ENCODE results near the gene IFRD2.
"Not testable (repeated sequence)": the region's sequence is repeated elsewhere in the genome, so short reads cannot be mapped to it uniquely, and the experiment has no call there.

The IFRD2 gene

GRCh38 chr3:50323614-50324199 is 31.5 kb upstream of the IFRD2 start:
- DNase-seq, result no peak

DNA sequence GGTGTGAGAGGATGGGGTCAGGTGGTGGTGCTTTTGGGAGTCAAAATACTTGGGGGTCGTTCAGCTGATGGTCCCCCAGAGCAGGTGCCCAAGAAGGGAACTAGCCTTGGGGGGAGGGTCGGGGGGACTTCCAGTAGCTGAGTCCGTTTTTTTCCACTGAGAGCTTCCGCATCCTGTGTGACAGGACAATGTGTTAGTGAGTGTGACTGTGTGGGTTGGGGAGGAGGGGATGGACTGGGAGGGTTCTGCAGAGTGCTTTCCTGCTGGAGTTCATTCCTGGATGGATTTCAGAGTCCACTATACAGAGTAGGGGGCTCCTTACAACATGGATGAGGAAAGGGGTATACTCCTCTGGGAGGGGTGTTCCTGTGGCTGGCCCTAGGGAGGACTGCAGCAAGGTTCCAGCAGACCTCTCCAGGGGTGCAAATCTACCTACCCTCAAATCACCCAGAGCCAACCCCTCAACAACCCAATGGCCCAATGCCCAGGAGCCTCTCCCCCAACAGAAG is 30.9 kb upstream of the IFRD2 start:
- no peak for DNase-seq

GRCh38 chr3:50322386-50323091 is 30.3 kb upstream of the IFRD2 start, which contains the start of gene HYAL2:
TSS of gene HYAL2 (minus strand) at chr3:50322745. CDS start at chr3:50320489, 2,256 bp downstream.
- no peak for DNase-seq

GRCh38 chr3:50322115-50322385 is 29.8 kb upstream of the IFRD2 start:
- DNase-seq, result no peak

DNA sequence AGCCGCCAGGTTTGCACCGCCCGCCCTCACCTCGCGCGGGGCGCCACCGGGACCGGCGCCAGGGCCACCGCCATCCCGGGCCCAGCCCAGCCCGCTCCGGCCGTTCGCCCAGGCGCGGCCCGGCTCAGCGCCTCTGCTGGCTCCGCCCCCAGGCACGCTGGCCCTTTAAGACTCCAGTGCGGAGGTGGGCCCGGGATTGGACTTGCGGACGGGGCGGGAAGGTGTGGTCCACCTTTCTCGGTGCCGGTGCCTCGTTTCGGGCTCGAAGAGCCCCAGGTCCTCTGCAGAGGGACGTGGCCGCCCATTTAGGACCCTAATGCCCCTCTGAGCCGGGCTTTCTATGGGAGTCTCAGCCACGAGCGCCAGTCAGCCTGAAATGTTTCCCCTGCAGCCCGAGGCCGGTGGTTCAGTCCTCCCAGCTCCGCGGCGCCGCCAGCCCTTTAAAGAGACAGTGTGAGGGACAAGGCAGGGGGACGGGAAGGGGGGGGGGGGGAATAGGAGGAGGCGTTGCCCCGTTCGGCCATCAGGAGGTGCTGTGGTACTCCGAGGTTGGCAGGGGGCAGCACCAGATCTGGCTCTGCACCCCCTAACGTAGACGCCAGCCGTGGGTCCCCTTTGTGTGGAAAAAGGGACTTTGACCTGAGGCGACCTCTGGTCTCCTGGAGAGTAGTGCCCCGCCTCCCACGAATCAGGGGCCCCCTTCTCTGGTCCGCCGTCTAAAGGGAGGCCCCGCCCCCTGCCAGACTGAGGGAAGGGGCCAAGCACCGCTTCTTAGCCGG is 29.3 kb upstream of the IFRD2 start:
- DNase-seq, result peak; percentile 74

DNA sequence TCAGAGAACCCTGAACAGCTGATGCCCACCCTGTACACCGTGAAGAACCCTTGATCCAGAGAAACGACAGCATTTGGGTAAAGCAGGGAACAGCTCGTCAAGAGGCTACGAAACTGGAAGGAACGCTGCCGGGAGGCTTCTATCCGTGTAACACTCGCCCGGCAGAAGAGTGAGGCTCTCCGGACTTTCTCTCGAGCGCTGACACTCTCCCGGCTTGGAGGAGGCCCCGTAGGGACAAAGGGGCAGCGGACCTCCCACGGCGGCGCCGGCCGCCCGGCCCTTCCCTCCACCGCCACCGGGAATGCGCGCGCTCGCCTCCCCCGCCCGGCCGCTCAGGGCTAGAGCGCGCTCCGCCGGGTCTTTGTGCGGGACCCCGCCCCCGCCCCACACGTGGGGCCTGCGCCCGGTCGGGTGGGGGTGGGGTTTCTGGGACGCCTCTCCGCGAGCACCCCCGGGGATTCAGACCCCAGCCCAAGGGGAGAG is 28.7 kb upstream of the IFRD2 start:
- DNase-seq, result peak; percentile 44

- DNase-seq, result no peak
Observed at GRCh38 chr3:50319894-50320625, 27.8 kb upstream of the IFRD2 start.

- DNase-seq, result no peak
Observed at GRCh38 chr3:50319181-50319893, 27.1 kb upstream of the IFRD2 start.

- no peak for DNase-seq
Observed at GRCh38 chr3:50318615-50319014, 26.4 kb upstream of the IFRD2 start.

DNA sequence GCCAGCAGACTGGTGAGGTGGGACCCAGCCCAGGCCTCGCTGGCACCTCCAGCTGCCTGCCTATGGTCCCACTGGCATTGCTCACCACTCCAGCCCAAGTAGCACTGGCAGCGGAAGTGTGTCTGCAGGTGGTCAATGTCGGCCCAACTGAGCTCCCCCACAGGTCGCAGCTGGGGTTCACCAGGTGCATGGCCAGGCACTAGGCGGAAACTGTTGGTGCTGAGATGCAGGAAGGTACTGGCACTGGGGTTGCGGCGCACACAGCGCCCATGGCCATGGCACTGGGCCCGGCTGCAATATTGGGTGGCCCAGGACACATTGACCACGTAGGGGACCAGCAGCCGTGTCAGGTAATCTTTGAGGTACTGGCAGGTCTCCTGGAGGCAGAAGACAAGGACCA is 25.9 kb upstream of the IFRD2 start:
- no peak for DNase-seq

DNA sequence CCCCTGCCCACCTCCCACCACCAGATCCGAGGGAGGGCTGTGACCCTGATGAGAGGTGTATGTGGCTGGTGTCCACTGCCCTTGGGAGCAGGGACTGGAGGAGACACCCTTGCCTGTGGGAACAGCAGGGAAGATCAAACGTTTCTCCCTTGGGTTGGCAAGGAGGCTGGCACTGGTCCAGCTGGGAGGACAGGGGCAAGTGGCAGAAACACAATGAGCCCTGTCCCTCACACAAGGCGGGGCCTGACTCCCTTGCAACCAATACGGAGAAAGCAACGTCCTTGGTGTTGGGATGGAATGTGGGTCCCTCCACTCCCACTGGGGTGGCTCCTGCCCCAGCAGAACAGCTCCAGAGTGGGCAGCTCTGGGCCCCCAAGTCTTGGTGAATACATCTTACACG is 25.1 kb upstream of the IFRD2 start:
- no peak for DNase-seq

GRCh38 chr3:50316657-50317242 is 24.5 kb upstream of the IFRD2 start:
- peak; percentile 78 for DNase-seq

- no peak for DNase-seq
Observed at GRCh38 chr3:50314816-50315215, 22.6 kb upstream of the IFRD2 start.

- DNase-seq, result no peak
Observed at GRCh38 chr3:50314342-50314741, 22.1 kb upstream of the IFRD2 start.

DNA sequence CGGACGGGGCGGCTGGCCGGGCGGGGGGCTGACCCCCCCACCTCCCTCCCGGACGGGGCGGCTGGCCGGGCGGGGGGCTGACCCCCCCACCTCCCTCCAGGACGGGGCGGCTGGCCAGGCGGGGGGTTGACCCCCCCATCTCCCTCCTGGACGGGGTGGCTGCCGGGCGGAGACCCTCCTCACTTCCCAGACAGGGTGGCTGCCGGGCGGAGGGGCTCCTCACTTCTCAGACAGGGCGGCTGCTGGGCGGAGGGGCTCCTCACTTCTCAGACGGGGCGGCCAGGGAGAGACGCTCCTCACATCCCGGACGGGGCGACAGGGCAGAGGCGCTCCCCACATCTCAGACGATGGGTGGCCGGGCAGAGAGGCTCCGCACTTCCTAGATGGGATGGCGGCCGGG is 19.8 kb upstream of the IFRD2 start:
- not testable (repeated sequence) for DNase-seq

GRCh38 chr3:50304601-50305000 is 12.4 kb upstream of the IFRD2 start:
- DNase-seq, result no peak

DNA sequence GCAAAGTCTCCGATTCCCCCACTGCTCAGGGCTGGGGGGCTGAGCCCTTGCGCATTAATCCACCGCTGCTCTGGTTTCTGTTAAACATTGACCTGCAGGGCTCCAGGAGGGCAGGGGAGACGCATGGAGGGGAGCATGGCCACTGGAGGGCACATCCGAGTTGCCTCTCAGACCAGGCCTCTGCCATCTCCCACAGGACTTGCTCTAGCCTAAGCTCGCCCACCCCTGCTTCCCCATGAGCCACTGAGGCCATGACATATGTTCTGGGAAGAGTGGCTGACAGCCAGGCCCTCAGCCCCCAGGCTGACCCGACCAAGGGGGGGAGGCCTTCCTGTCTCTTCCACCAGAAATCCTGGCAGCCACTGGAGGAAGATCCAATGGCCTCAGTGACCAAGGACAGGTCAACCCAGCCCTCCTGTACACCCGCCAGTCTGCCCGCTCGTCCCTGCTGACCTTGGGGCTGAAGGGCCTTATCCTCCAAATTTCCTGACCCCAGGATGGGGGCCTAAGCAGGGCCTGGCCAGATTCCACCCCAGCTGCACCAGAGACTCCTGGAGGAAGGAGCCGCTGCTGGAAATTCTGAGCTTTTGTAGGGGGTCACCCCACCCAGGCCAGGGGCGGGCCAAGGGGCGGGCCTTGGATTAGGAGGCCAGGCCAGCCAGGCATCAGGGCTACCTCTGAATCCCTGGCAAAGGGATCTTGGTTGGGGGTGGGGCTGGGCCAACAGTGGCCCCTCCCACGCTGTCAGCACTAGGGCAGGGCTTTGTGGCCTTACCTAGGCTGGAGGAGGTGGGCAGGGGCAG is 11.0 kb upstream of the IFRD2 start, which contains the start of gene HYAL1:
Gene HYAL1 (minus strand): TSS at position 562 of the 803 bp plus-strand sequence. CDS start 618 bp downstream, outside the sequence.
- DNase-seq, result no peak

DNA sequence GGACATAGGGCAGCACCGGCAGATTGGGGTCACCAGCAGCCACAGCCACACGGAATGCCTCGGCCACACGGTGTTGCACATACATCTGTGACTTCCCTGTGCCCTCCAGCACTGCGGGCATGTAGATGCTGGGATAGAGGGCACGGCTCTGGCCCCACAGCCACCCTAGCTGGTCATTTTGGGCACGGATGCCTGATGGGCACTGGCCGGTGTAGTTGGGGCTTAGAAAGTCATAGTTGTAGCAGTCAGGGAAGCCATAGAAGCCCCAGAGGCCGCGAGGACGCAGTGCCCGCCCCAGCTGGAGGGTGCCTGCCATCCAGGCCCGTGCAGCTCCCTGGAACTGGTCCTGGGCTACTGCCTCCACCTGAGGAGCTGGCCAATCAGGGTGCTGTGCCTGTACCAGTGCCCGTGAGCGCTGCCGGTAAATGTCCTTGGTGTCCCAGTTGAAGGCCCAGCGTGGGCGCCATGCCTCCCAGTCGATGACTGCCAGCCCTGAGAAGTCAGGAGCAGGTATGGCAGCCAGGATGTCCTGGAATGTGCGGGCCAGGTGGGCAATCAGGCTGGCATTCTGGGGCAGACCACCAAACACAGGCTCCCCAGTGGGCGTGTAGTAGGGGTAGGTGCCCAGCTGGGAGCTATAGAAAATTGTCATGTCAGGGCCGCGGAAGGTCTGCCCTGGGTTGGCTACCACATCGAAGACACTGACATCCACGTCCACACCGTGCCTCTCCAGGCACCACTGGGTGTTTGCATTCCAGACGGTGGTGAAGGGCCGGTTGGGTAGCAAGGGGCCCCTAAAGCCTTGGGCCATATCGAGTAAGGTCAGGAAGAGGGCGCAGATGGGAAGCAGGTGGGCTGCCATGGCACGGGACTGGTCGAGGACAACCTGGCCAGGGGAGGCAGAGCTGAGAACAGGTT is 10.1 kb upstream of the IFRD2 start:
- DNase-seq, result no peak

DNA sequence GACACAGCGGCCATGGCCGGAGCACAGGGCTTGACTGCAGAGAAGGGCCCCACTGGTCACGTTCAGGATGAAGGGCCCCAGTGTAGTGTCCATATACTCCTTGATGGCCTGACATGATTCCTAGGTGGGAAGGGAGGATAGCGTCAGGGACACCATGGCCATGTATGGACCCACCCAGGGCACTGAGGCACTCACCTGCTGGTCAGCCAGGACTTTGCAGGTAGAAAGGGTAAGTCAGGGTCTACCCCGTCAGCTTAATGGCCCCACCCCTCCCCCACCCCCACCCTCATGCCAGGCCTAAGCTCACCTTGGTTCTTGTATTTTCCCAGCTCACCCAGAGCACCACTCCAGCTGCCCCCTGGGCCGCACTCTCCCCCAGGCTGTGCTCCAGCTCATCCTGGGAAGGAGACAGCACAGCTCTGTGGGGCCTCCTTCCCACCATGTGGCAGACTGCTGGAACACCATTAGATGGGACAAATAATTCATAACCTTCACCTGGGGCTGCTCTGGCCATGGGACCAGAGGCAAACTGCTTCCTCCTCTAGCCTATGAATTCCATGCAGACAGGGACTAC is 8.5 kb upstream of the IFRD2 start:
- no peak for DNase-seq

Data from activated gamma-delta T cell treated with Interleukin-2 at 50 U/mL for 16 hours (primary cell).